Subcutaneous adipose tissue (tissue), 4 donors: ENCODE data around the gene RAB5B. TPM values are rescaled to one million over a fixed set of nuclear protein-coding genes. Genes with fewer than 3 reads are reported as not detected.

Source experiments
- CTCF ChIP-seq: fragments of 450-650 bp; IDR thresholded peaks from one replicate; pipeline ENCODE4 v1.5.1; 2016; ENCODE audit warnings: low read depth, mild to moderate bottlenecking, control low read depth, antibody characterized with exemption, moderate library complexity
- total RNA-seq, 4 donors: library from RNA; depleted of rRNA; stranded (reverse); fragments of >200 nt; gene quantifications; one replicate each; pipeline ENCODE4 v1.1.0, GENCODE V29; 2016

The RAB5B gene
- total RNA-seq, 4 donors from 2014 or later: 55.4 to 70.9 (median 63.1) TPM

GRCh38 chr12:55946553-55946952 is 27.3 kb upstream of the RAB5B start:
- no peak for TF ChIP-seq CTCF

DNA sequence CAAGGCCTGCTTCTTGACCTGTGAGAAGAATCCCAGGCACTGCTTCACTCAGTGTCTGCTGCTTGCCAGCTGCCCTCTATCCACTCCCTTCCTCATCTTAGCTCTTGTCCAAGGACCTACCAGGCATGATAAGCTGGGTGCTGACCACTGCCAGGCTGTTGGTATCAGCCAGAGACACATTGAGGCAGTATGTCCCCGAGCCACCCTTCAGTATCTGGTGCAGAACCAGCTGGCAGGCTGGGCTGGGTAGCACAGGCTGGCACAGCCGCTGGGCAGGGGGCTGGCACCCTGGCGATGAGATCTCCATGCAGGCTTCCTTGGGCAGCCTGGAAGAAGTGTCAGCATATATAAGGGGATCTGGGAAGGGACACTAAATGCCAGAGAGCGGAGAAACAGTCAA is 18.5 kb upstream of the RAB5B start:
- TF ChIP-seq CTCF: no peak

DNA sequence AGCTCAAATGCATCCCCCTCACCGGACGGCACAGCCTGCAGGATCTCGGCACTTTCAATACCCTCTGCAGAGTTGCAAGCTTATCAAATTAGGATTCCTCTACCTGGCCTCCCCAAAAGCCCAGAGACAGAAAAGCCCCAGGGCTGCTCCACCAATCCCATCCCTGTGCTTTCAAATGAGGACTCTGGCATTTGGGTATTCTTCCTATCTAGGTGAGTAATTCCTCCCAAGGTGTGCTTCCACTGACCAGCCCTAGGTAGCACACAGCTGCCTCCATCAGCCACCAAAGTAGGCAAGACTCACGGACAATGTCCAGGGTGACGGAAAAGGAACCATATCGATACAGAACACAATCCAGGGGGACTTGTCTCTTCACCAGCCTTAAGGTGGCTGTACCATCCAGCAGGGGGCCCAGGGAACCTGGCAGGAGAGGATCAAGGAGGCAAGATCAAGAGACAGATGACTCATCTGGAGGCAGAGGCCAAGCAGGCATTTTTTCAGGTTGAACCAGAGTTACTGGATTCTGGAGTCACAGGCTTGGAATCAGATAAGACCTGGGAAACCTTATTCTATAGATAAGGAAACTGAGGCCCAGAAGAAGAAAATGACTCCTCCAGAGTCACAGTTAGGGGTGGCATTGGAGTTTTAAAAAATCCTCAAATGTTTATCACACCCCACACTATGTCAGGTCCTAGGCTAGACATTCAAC is 17.9 kb upstream of the RAB5B start:
- TF ChIP-seq CTCF: no peak

DNA sequence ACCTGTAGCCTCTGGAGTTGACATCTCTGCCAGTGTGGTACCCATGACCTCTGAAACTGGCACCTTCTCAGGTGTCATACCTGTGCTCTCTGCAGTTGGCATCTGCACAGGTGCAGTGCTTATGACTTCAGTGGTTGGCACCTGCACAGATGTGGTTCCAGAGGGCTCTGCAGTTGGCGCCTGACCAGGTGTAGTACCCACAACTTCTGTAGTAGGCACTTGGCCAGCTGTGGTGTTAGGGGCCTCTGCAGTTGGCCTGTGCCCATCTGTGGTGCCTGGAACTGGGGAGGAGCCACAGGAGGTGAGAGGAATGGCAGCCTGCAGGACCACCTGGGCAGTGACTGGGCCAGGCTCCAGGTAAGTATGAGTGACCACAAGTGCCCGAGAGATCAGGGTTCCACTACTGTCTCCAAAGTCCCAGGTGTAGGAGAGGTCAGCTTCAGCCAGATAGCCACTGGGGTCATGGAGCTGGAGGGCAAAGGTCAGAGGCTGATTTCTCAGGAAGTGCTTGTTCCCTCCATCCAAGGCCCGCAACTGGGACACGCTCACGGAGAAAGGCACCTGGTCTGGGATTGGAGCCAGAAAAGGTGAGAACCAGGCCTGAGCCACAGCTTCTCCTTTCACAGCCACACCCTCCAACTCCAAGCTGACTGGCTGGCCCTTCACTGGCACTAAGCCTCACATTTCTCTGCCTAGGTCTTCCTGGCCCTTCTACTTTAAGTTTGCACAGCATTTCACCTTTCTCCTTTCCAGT is 16.6 kb upstream of the RAB5B start:
- TF ChIP-seq CTCF: no peak

GRCh38 chr12:55963760-55964159 is 10.1 kb upstream of the RAB5B start:
- TF ChIP-seq CTCF: no peak

DNA sequence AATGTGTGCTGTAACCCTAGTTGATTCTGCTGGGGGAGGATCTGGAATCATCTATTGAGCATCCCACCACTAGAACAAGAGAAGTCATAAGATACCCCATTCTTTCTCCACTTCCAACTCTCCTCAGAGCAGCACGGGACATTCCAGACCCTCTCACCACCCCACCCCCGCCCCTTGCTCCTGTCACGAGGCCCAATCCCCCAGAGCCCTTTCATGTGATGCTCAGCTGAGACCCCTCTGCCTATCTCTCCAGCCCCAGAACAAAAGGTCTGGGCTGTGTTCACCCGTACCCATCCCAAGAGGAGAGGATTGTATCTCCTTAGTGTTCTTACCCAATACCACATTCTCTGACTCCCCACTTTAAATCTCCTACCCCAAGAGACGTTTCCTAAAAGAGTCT is 8.6 kb upstream of the RAB5B start:
- TF ChIP-seq CTCF: no peak

DNA sequence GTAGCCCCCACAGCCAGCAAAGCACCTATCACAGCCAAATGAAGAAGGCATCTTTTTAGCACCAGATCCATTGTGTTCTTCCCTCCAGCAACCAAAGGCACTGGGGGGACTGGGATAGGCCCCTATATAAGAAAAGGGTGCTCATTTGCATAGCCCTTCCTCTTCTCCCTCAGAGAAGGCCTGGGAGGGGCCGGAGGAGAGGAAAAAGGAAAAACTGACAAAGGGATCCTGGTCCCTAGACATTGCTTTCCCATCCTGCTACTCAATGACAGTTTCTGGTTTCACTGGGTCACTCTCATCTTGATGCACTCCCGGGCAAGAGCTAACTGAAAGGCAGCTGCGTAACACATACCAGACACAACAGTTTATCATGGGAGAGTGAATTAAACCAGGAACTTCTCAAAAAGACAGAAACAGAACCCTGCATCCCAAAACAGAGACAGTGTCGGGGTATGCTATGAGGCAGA is 7.9 kb upstream of the RAB5B start, which contains the start of gene PMEL:
TSS of gene PMEL (minus strand) at position 102 of the 467 bp plus-strand sequence. CDS start at position 71, 31 bp downstream.
- TF ChIP-seq CTCF: no peak
